HUES48 (cell line): ENCODE results near the gene PHC2.
A peak's percentile ranks its signal among the peaks of the same experiment; 100 is the strongest.

Experiments used
- H3K27ac ChIP-seq: one replicate; pipeline ENCODE4 v1.7.0; 2013; ENCODE audit warnings: low read depth, low read length, inconsistent platforms
- H3K27me3 ChIP-seq: 2 replicates; pipeline ENCODE4 v1.6.1; 2013; ENCODE audit warnings: mild to moderate bottlenecking, low read length; ENCODE audit not compliant: control insufficient read depth, insufficient read depth
- H3K36me3 ChIP-seq: 2 replicates; pipeline ENCODE4 v1.6.1; 2013; ENCODE audit warnings: low read length; ENCODE audit not compliant: control insufficient read depth, insufficient read depth
- H3K4me1 ChIP-seq: 2 replicates; pipeline ENCODE4 v1.6.1; 2013; ENCODE audit warnings: mild to moderate bottlenecking, low read length; ENCODE audit not compliant: control insufficient read depth, insufficient read depth
- H3K4me3 ChIP-seq: 2 replicates; pipeline ENCODE4 v1.5.1; 2013; ENCODE audit warnings: mild to moderate bottlenecking, low read depth, low read length
- H3K9ac ChIP-seq: 2 replicates; pipeline ENCODE4 v1.6.1; 2013; ENCODE audit warnings: mild to moderate bottlenecking, low read depth, low read length, moderate library complexity
- H3K9me3 ChIP-seq: 2 replicates; pipeline ENCODE4 v1.6.1; 2013; ENCODE audit warnings: low read length; ENCODE audit not compliant: control insufficient read depth, insufficient read depth

The PHC2 gene

DNA sequence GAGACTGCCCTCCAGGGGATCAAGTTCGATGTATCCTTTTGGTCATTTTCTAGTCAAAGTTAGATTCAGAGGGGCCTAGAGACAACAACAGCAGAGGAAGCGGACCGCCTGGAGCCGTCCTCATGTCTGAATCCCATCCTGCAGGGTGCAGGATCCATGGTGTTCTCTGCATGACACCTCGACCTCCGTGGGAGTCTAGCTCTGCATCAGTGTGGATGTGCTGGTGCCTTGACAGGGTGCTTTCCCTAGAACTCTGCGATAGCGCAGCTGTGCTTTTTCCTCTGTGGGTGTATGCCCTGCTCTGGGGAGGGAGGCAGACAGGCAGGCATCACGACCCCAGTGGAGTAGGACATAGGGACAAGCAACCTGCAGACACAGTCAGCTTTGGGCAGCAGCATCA is 61.8 kb downstream of the PHC2 start:
- H3K4me3 ChIP-seq, result no peak overlapping the region

DNA sequence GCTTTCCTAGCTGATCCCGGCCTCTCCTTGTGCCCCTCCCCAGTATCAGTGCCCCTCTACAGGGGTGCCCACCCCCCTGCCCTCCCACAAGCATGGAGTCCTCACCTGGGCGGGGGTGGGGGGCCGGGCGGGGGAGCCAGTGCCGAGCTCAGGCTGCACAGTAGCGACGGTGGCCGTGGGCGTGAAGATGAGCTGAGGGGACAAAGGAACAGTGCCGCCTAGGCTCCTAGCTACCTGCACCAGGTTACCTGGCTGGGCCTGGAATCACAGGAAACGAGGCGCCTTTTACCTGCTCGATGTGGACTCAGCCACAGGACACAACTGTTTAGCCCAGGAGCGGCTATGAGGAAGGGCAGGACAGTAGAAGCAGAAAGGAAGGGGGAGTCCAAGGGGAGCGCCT is 62.5 kb downstream of the PHC2 start:
- H3K4me1 ChIP-seq, result peaks cover 17% of the 10 kb centered on the region
- no peak overlapping the region for H3K9ac ChIP-seq
- no peak overlapping the region for H3K4me3 ChIP-seq
- no peak overlapping the region for H3K27ac ChIP-seq
- H3K36me3 ChIP-seq, result no peaks in the 10 kb centered on the region
- H3K9me3 ChIP-seq, result no peaks in the 10 kb centered on the region
- no peaks in the 10 kb centered on the region for H3K27me3 ChIP-seq

More for the DNA sequence above, 61.8 kb downstream of the PHC2 start:
- H3K9ac ChIP-seq, result no peak overlapping the region
- peaks cover 12% of the 10 kb centered on the region for H3K4me1 ChIP-seq
- no peaks in the 10 kb centered on the region for H3K36me3 ChIP-seq
- H3K9me3 ChIP-seq, result no peaks in the 10 kb centered on the region
- H3K27me3 ChIP-seq, result no peaks in the 10 kb centered on the region
- H3K27ac ChIP-seq, result no peak overlapping the region

DNA sequence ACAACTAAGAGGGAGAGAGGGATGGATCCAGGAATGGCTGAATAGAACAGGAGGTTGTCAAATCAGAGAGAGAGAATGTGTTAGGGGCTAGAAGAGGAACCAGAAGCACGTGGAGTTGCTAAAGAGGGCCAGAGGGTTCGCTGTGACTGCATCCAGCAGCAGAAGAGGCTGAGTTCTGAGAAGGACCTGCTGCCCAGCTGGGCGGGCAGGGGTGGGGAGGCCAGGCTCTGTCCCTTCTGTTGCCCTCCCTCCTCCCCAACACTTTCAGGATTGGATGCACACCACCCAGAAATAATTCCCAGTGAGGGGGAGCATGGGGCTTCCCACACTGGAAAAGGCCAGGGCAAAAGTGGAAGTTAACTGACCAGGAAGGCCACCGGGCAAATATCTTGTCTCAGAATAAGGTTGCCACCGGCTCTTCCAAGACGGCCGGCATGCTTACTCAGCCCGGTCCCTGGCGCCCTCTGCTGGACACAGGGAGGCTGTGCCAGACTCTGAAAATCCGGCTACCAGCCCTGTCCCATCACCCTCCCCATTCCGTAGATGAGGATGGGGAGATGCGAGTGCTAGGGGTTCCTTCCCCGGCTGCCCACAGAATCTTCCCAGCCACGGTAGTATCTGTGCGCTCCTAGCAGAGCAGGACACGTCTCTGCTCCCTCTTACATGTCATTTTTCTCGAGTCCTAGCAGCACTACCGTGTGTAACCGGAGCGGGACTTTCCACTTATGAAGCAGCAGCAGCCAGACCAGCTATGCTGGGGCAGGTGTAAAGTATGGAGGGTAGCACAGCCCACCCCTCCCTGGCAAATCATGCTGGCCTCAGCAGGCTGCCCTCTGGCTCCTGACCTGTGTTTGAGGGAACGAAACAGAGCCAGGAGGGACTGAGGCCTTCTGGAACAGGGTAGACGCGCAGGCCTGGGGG is 63.1 kb downstream of the PHC2 start:
- H3K4me1 ChIP-seq, result peaks cover 24% of the 10 kb centered on the region
- H3K36me3 ChIP-seq, result no peaks in the 10 kb centered on the region
- no peak overlapping the region for H3K27ac ChIP-seq
- no peak overlapping the region for H3K4me3 ChIP-seq
- H3K9ac ChIP-seq, result no peak overlapping the region
- no peaks in the 10 kb centered on the region for H3K27me3 ChIP-seq
- no peaks in the 10 kb centered on the region for H3K9me3 ChIP-seq

DNA sequence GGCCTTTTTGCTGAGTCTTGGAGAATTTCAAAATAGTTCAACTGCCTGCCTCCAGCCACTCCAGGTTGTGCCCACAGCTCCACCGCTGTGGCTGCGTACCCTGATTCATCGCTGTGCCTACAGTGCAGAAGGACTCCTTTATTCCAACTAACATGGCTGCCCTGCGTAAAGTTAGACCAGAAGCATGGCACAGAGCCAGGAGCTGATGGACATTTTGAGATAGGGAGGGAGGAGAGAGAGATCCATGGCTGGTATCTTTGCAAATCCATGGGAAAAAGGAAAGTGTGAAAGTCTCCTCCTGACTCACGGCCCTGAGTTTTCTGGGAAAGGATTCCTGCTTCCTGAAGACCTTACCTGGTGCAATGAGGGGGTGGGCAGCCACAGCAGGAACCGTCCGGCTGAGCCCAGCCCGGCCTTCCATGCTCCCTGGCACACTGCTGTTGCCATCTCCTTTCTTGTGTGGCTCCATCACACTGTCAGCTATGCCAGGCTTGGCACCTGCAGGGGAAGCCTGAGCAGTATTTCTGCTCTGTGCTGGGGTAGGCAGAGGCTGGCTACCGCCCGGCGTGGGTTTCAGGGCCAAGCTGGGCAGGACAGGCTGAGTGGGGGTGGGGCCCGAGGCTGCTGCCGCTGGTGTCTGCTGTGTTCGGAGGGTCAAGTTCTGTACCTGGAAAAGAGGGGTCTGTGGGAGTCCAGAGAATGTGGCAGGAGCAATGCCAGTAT is 64.0 kb downstream of the PHC2 start:
- H3K4me3 ChIP-seq, result no peak overlapping the region
- H3K27ac ChIP-seq, result no peak overlapping the region
- H3K36me3 ChIP-seq, result no peaks in the 10 kb centered on the region
- H3K4me1 ChIP-seq, result peaks cover 32% of the 10 kb centered on the region
- no peaks in the 10 kb centered on the region for H3K27me3 ChIP-seq
- H3K9me3 ChIP-seq, result no peaks in the 10 kb centered on the region
- H3K9ac ChIP-seq, result no peak overlapping the region

DNA sequence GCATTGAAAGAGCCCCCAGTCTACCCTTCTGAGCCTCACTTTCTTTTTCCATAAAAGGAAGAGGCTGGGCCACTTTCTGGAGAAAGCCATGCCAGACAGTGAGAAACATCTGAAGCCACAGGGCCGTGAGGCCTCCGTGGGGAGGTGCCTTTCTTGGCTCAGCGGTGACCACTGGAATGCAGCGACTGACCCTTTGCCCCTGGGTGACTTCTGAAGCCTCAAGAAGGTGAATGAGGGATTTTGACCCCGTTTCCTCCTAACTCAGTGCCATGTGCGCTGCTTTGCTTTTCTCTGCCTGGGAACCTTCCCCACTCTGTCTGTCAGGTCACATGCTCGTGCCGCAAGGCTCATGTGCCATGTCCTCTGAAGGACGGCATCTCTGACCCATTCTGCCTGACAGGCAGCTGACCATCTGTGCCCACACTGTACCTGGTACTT is 65.3 kb downstream of the PHC2 start:
- Histone ChIP-seq H3K9ac (no peak overlapping the region), H3K36me3 (no peaks in the 10 kb centered on the region), H3K9me3 (no peaks in the 10 kb centered on the region), H3K4me3 (no peak overlapping the region), H3K4me1 (peaks cover 41% of the 10 kb centered on the region), H3K27ac (peak overlapping the region; percentile 21), H3K27me3 (peaks cover 4% of the 10 kb centered on the region; the same call in 1 of the 2 replicates)

DNA sequence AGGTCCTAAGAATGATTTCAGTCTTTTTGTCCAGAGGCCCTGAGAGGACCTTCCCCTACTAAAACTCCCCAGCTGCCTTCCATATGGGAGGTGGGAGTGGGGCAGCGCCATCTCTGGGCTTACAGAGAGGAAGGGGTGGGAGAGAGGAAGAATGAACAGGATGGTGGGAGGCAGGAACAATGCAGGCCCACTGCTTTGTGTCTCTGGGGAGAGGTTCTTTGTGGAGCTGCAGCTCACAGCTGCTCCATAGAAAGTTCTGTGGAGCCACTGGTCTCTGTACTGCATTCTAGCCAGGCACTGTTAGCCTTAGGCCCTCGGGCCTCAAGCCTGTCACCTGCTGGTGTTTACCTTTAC is 66.4 kb downstream of the PHC2 start:
- H3K9ac ChIP-seq, result no peak overlapping the region
- H3K27ac ChIP-seq, result peak overlapping the region; percentile 90
- H3K4me1 ChIP-seq, result peaks cover 41% of the 10 kb centered on the region
- H3K36me3 ChIP-seq, result no peaks in the 10 kb centered on the region
- no peak overlapping the region for H3K4me3 ChIP-seq
- H3K9me3 ChIP-seq, result no peaks in the 10 kb centered on the region
- H3K27me3 ChIP-seq, result peaks cover 13% of the 10 kb centered on the region

DNA sequence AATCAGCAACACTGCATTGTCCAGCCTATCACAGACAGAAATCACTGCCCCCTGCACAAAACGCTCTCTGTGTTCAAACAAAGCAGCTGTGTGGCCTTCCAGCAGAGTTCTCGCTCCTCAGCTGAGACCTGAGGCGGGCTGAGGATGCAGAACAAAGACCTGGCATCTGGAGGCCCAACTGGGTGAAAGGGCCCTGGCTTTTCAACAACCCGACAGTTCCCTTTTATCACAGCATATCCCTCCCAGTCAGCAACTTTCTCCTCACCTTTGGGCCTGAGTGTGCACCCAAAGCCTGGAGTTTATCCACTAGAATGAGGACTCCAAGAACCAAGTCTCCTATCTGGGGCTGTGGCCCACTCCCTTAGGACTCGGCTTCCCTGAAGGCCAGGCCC is 67.4 kb downstream of the PHC2 start:
- Histone ChIP-seq H3K36me3 (no peaks in the 10 kb centered on the region), H3K27ac (peak overlapping the region; percentile 90), H3K4me1 (peaks cover 41% of the 10 kb centered on the region), H3K4me3 (no peak overlapping the region; the same call in 1 of the 2 replicates), H3K9ac (peak overlapping the region; percentile 37), H3K27me3 (peaks cover 24% of the 10 kb centered on the region), H3K9me3 (no peaks in the 10 kb centered on the region)

DNA sequence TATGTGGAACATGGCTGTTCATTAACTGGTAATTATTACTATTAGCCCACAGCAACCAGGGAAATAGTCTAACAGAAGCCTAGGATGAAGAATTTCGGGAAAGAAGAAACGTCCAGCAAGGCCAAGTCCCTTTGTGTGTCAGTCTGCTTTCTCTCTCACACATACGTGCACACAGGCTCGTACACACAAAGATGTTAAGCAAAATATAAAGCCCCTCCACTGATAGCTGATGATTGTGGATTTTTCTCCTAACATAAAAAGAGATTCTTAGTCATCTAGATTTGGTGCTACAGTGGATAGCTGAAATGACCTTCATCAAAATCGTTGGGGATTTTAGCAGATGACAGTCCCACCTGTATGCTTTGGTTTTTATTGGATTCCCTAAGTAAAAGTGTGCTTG is 67.9 kb downstream of the PHC2 start:
- Histone ChIP-seq H3K9ac (no peak overlapping the region), H3K27ac (peak overlapping the region; percentile 90), H3K4me1 (peaks cover 39% of the 10 kb centered on the region), H3K4me3 (no peak overlapping the region; the same call in 1 of the 2 replicates), H3K36me3 (no peaks in the 10 kb centered on the region), H3K9me3 (no peaks in the 10 kb centered on the region), H3K27me3 (peaks cover 28% of the 10 kb centered on the region)

DNA sequence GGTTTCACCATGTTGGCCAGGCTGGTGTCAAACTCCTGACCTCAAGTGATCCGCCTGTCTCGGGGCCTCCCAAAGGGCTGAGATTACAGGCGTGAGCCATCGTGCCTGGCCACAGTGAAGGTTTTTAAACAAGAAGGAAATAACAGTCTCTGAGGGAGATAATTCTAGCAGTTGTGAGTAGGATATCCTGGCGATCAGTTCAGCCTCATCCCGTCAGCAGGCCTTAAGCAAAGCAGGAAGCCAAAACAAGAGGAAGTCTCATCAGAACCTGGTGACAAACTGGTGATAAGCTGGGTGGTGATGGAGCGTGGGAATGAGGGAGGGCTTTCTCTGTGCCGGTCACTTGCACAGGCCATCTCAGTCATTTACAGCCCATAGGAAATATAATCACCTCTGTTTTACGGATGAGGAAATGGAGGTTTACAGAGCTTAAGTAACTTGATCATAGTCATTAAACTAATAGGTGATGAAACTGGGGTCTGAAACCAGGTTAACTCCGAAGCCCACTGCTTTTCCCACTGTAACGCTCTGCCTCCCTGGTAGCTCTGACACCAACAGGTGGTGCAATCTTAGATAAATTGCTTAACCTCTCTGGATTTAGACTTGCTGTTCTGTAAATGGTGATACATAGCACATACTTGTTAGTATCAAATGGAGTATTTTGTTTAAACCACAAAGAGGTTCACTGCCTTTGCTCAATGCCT is 69.2 kb downstream of the PHC2 start:
- Histone ChIP-seq H3K27me3 (peaks cover 38% of the 10 kb centered on the region), H3K36me3 (no peaks in the 10 kb centered on the region), H3K4me3 (no peak overlapping the region), H3K27ac (no peak overlapping the region), H3K9me3 (no peaks in the 10 kb centered on the region), H3K4me1 (peaks cover 37% of the 10 kb centered on the region), H3K9ac (no peak overlapping the region)

DNA sequence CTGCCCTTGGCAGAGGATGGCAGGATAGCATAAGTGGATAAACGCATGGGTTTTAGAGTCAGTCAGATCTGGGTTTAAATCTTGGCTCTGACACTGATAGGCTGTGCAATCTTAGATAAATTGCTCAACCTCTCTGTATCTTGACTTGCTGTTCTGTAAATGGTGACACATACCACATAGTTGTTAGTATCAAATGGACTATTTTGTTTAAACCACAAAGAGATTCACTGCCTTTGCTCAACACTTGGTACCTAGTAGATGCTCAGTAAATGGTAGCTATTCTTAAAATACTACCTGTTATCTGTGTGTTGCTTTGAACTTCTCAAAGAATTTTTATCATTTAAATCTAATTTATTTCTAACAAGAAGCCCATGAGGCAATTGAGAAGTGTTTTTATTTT is 70.5 kb downstream of the PHC2 start:
- Histone ChIP-seq H3K27me3 (peaks cover 40% of the 10 kb centered on the region), H3K27ac (no peak overlapping the region), H3K9ac (no peak overlapping the region), H3K4me1 (peaks cover 37% of the 10 kb centered on the region), H3K36me3 (no peaks in the 10 kb centered on the region), H3K9me3 (no peaks in the 10 kb centered on the region), H3K4me3 (no peak overlapping the region)
